HT-29 (cell line): ENCODE measurements around the gene KLF15. TPM values are rescaled to one million over a fixed set of nuclear protein-coding genes. Genes with fewer than 3 reads are reported as not detected.
"Not testable (repeated sequence)": the region's sequence is repeated elsewhere in the genome, so short reads cannot be mapped to it uniquely, and the experiment has no call there.

ENCODE experiments used
- DNase-seq: peaks from one replicate; pipeline ENCODE4 v3.0.0-alpha.2; 2015; ENCODE audit warnings: low spot score
- total RNA-seq: library from RNA; depleted of rRNA; stranded (reverse); fragments of >200 nt; shearing (Covaris generic); gene quantifications from 2 replicates; pipeline ENCODE4 v1.2.3, GENCODE V29; 2014

KLF15 gene
- total RNA-seq, 1 experiment from 2014 or later = 8.2 TPM

DNA sequence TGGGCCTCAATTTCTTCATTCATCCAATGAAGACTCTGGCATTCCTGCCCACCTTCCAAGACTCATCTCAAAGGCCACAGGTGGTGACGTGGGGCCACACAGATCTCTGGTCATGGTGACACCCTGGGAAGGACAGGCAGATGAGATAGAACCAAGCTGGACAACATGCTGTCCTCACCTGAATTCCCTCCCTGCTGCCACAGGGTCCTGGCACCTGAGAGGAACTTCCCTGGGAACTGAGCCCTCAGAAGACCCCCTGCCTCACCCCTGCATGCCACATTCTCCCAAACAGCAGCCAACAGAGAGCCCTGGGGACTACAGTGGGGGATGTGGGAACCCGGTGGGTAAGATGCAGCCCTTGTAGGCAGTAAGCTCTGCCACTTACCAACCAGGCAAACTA, 10.7 kb downstream of the KLF15 start:
- DNase-seq = no peak

DNA sequence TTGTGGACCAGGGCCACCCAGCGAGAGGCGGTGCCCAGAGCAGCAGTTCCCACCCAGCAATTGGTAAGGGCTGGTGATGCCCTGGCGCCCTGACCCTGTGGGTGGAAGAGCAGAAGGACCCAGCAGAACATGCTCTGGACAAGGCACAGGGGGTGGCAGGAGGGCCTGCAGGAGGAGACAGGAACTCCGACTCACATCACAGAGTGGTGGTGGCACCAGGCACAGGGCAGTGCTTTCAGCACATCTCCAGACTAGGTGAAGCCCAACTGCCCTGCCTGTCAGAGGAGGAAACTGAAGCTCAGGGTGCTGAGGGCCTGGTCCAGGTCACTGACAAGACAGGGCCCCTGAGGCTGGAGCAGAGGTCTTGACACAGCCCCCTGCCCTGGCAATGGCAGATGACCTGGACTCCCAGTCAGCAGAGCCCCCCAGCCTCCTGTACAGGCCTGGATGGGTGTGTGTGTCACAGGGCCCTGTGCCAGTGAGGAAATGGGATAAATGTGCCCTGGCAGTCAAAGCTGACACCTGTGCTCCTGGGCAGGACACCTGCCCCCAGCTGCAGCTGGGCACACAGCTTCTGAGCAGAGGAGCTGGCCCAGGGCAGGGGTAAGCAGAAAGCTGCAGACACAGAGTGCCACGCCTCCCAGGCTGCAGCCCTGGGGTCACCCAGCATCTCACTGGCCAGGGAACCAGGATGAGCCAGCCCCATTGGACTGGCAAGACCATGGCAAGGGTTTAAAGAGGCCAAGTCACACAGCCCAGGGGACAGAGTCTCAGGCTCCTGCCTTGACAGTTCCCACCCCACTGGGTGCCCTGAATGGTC, 11.4 kb downstream of the KLF15 start:
- DNase-seq = no peak

DNA sequence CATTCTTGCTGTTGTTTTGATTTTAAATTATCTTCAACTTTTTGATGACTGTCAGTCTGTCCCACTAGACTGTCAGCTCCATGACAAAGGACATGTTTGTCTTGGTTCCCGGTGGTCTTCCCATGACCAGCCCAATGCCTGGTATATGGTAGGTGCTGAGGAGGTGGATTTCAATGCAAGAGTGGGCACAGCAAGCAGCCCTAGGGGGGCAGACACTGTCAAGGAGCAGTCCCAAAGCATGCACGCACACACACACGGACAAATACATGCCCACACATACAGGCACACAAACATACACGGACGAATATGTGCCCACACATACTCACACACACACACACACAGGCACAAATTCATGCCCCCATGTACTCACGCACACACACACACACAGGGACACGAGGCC, 12.0 kb downstream of the KLF15 start:
- DNase-seq = no peak

DNA sequence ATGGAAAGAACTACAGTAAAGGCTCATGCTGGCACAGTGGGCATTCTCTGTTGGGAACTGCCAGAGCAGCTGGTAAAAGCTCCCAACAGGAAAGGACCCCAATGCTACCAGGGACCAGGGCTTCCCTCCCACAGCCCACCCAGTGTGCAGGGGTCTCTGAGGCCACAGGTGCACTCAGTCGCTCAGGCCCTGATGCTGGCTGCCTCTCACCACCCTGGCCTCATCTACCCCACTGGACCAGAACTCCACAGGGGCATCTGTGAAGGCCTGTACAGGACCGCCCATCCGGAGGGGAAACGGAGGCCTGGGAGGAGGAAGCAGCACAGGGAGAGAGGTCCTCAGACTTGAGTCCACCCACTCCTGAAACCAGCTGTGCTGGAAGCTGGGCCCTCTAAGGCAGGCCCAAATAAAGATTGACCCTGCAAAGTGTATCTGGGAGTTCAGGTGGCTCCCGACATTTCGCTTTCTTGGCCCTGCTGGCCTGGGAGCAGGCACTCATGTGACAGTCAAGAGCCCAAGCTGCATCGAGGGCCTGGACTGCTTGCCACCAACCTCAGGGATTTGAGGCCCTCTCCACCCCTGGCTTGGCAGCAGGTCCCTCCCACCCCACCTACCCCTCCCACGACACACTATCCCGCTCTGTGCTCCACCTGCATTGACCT, 12.7 kb downstream of the KLF15 start:
- DNase-seq = no peak

DNA sequence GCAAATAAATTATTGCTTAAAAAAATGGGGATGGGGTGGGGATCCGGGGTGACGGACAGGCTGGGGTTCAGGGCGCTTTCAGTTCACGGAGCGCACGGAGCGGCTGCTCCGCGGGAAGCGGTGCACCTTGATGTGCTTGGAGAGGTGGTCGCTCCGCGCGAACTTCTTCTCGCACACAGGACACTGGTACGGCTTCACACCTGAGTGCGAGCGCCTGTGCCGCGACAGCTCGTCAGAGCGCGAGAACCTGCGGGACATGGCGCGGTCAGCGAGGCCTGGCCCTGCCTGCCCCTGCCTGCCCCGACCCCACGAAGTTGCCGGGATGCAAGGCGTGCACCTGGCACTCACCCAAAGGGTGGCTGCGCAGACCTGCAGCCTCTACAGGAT, 13.6 kb downstream of the KLF15 start:
- no peak for DNase-seq

DNA sequence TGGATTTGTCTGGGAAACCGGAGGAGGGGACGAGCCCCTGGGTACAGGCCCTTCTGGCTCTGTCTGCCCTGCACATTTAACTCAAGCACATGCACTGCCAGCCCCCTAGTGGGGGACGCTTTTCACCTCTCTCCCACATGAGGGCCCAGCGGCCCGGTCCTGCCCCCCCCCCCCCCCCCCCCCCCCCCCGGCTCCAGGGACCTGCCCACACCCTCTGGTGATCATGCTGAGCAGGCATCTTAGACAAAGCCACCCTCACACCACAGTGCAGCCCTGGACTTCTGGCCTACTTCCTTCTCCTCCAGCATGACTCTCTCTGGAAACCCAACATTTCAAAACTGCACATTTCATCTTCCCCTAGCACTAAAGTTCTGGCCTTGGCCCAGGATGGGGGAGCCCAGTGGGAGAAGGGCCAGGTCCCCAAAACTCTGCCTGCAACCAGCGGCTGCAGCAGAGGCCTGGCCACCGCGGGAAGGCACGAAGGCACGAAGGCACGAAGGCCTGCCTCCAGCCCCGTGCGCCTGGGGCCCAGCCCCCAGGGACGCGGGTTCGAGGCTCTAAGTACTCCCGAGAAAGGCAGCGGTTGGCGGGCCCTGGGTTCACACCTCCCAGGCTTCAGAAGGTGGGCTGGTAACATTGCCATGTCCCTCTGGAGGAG, 14.1 kb downstream of the KLF15 start:
- no peak for DNase-seq

DNA sequence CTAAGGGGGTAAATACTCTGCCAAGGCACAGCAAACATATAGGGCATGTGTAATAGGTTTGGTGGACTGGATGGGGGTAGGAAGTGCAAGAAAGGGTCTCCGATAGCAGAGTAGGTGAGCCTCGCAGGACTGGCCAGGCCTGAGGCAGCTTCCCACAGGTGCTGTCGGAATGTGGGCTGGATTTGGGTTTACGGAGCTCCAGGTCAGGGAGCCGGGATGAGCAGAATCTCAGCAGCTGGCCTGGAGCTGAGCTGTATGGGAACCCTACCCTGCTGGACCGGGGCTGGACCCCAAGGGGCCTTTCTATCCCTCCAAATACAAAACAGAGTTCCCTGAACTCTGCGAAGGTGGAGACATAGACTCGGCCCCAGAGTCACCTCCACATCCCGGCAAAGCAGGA, 15.0 kb downstream of the KLF15 start:
- no peak for DNase-seq

DNA sequence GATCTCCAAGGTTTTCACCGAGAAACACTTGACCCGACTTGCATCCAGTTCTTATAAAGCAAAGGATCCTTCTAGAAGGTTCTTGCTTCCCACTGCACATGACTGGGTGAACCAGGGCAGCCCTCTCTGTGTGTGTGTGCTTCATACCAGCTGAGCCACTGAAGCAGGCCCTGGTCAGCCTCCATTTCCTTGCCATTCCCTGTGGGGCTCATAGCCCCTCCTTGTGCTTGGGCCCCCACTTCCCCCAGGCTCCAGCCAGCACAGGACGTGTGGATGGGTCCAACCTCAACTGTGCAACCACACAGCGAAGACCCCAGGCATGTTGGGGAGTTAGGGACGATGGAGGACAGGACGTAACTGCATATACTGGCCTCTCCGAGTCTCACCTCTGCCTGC, 15.5 kb downstream of the KLF15 start:
- no peak for DNase-seq

DNA sequence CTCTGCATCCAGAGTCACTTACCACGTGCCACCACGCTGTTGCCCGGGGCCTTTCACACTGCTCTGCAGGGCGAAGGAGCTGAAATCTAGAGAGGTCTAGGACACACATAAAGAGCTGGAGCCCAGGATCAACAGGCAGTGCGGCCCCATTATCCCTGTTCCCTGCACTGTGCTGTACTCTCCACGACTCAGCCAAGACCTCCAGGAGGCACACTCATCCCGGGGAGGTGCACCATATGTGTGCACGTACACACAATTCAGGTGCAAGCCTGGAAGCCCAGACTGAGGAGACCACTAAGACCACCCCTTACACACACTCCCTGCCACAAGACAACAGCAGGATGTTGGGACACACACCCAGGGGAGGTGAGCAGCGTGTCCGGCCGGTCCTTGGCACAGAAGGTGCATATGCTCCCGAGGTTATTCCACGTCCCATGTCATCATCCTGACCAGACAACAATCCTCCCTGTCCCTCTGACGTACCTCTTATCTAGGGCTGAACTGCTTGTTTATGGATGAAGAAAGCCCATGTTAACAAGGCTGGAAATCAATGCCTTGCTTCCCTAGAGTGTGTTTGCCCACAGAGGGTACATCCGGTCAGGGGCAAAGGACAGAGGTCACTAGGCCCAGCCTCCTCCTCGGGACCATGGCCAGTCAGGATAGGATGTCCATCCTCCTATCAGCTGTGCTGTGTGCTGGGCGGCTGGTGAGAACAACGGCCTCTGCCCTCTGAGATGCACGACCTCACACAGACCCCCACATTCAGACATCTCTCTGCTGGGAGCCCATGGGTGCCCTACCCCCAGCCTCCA, 16.1 kb downstream of the KLF15 start:
- no peak for DNase-seq

DNA sequence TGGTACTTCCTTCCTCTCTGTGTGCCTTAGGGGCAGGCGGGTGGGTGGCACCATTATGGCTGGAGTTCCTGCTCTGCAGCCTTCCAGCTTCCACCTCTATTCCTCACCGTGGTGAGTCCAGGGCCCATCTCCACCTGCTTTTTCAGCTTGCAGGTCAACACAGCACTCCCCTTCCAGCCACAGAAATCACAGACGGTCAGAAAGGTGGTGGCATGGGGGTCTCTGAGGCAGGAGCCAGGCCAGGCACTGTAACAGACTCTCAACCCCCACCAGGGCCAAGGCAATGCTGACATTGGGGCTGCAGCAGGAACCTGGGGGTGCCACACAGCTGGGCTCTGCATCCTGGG, 16.6 kb downstream of the KLF15 start:
- DNase-seq = no peak

DNA sequence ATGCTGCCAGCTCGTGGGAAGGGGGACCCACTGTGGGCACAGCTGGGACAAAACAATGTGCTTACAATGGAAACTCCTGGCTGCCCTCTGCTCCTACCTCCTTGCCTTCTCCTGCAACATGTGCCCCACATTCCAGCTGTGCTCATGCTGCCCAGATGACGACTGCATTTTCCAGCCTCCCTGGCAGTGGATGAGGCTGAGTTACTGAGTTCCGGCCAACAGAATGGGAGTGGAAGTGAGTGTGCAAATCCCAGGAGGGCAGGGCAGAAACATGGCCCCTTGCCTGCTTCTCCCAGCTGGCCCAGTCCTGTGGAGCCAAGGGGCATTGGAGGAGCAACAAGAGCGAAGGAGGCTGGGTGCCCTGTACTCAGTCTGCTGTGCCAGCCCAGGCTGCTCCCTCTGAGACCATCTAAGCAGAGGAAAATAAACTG, 17.1 kb downstream of the KLF15 start:
- no peak for DNase-seq

DNA sequence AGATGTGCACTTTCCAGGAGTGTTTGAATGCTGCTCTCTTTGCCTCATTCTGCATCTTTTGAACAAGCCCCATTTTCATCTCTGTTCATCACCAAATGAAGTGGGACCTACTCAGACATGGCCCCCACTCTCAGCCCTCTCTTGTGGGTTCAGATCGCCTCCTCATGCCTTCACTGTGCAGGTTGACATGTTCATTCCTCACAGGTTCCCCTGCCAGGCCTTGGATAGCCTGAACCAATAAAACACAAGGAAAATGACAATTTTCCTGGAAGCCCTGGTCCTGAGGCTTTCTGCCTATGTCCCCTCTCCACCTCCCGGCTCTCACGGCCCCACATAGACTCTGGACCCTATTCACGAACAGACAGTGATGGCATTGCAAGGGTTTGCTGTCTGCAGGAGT, 17.7 kb downstream of the KLF15 start:
- no peak for DNase-seq

DNA sequence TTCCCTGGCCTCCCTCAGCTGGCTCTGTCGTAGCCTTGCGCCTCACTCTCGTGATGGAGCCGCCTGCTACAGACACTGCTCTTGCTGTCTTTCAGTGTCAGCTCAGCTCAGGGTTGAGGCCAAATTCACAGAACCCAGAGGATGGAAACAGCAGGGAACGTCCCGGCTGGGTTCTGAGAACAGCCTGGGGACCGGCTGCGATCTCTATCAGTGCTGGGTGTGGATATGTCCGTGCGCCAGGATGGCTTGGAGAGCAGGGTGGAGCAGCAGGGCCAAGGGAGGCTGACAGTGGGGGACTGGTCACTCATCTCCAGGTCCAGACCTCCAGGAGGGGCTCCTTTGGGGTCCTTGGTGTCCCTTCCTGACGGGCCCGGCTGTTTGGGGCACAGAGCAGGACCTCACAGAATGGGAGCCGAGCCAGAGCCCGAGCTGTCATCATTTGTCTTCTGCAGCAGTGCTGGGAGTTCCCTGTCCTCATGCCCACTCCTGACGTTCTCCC, 18.4 kb downstream of the KLF15 start:
- DNase-seq = no peak

DNA sequence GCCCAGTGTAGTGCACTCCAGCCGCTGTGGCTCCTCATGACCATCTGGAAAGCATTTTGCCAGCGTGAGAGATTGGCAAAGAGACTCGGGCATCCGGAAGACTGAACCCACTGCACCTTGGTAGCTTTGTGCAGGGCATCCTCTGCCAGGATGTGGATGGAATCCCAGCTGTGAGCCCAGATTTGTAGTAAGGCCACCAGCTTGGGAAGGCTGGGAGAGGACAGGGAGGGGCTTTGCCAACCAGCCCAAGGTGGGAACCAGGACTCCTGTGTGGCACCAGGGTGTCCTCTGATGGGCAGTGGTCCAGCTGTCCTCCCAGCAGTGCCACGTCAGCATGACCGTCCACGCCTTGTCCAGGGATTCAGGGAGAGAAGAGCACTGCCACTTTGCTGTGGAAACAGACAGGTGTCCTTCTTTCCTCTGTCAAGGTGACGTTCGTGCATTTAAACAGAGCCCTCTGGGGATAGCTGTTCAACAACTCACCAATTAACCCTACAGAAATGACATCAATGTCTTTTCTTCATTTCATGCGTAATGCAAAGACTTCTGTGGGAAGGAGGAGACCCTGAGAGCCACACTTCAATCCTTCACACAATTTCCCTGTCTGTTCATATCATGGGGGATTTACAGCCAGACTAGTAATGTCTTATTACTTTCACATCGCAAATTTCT, 19.1 kb downstream of the KLF15 start:
- DNase-seq = no peak

DNA sequence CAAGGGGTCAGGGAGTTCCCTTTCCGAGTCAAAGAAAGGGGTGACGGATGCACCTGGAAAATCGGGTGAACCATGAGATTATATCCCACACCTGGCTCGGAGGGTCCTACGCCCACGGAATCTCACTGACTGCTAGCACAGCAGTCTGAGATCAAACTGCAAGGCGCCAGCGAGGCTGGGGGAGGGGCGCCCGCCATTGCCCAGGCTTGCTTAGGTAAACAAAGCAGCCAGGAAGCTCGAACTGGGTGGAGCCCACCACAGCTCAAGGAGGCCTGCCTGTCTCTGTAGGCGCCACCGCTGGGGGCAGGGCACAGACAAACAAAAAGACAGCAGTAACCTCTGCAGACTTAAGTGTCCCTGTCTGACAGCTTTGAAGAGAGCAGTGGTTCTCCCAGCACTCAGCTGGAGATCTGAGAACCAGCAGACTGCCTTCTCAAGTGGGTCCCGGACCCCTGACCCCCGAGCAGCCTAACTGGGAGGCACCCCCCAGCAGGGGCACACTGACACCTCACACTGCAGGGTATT, 25.3 kb downstream of the KLF15 start:
- not testable (repeated sequence) for DNase-seq

DNA sequence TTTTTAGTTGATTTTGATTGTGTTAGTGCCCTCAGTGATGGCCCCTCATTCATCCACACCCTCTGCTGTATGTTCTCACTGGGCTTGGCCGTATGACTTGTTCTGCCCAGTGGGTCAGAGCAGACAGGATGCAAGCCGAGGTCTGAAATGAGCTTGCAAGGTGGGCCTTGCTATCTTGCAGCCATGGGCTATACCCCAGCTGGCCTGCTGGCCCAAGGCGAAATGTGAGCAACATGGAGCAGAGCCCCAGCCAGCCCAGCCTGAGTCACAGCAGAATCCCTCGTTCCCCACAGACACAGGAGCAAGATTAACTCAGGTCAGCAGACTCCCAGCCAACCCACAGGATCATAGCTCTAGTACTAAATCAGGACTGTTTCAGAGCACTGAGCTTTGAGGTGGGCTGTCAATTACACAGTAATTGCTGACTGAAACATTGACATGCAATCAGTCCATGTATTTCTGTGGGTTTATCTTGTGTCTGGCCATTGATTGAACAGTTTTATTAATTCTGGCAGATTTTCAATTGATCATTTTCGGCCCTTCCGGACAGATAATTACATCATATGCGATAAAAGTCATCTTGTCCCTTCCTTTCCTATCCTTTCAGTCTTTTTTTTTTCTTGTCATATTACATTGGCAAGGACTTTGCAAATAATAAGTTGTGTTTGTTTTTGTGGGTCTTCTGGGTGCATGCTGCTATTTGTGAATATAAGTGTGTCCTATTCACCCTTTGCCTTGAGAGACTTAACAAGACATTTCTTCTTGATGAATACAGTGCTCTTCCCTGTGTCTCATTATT, 27.1 kb downstream of the KLF15 start:
- no peak for DNase-seq

DNA sequence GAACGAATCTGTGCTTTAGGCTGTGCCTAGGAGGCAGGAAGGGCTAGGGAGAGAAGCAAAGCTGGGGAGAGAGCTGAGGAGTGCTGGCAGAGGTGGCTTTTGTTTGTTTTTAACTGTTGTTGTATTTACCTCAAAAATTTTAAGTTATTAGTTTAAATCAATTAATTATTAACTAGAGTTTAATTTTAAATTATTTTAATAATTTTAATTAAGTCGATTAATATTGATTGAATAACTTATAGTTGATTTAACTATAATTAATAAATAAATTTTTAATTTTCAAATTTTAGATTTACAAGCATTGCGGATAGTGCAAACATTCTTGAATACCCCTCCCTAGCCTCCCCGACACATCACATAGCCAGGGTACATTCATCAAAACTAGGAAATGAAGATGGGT, 30.6 kb downstream of the KLF15 start:
- DNase-seq = no peak

DNA sequence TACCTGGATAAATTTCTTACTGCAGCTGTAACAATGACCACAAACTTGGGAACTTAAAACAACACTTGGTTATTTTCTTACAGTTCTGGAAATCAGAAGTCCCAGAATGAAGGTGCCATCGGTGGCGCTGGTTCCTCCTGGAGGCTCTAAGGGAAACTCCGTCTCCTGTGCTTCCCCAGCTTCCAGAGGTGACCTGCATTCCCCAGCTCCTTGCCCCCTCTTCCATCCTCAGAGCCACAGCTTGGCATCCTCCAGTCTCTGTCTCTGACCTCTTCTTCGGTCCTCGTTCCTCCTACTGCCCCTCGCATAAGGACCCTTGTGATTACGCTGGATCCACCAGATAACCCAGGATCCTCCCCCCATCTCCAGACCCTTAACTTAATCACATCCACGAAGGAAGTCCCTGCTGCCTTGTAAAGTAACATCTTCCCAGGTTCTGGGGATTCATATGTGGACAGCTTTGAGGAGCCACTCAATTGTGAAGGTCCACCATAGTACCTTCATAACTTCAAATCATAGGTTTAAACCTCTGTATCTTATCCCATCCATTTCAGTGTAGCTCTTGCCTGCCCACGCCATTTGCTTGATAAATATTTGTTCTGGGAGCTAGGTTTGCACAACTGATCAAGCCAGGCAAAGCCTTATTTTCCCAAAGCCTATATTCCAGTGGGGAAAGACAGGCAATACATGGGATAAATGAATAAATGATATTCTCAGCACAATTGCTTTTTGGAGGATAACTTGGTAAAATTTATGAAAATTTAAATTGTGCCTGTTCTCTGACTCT, 34.8 kb downstream of the KLF15 start:
- no peak for DNase-seq

DNA sequence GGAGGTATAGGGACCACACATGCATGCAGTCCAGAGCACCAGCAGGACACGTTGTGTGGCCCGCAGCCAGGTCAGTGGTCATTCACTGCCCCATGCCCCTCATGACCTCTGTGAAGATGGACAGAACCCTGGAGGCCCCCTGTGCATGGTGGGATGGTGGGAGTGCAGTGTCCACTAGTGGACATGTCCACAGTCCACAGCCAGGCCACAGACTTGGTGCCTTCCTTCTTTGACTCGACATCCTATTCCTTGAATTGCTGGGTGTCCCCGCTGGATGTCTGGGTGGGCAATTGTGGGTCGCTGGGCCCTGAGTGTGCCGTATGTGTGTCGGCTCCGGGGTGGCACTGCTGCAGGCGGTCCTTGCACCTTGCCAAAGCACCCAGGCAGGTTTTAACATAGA, 35.7 kb downstream of the KLF15 start:
- no peak for DNase-seq
